Stimulated activated memory B cell treated with anti-CD40 and anti-IgM and Interleukin-4, amounts not matched to agents 10 μg/mL and 1 μg/mL and 100 μg/mL, for 72 hours (primary cell): ENCODE data around the gene ATG13.

Experiments used
- ATAC-seq: fragments of 150-1000 bp; cut with Tn5 transposase; 2 replicates; pipeline ENCODE4 v1.10.0; 2021
- H3K27ac Mint-ChIP-seq: one replicate; pipeline ENCODE4 v1.8.0; 2022; ENCODE audit warnings: mild to moderate bottlenecking, mixed read lengths
- H3K27me3 Mint-ChIP-seq: one replicate; pipeline ENCODE4 v1.8.0; 2022; ENCODE audit warnings: mixed read lengths
- H3K36me3 Mint-ChIP-seq: one replicate; pipeline ENCODE4 v1.8.0; 2022; ENCODE audit warnings: mixed read lengths
- H3K4me1 Mint-ChIP-seq: one replicate; pipeline ENCODE4 v1.8.0; 2022; ENCODE audit warnings: mixed read lengths
- H3K4me3 Mint-ChIP-seq: one replicate; pipeline ENCODE4 v1.8.0; 2022; ENCODE audit warnings: mild to moderate bottlenecking, moderate library complexity, mixed read lengths
- H3K9me3 Mint-ChIP-seq: one replicate; pipeline ENCODE4 v1.8.0; 2022; ENCODE audit warnings: mixed read lengths

Gene ATG13

GRCh38 chr11:46686886-46687795 is 69.8 kb downstream of the ATG13 start:
- no peaks in the 10 kb centered on the region for H3K27me3 Mint-ChIP-seq
- no peak for ATAC-seq

GRCh38 chr11:46690702-46691101 is 73.3 kb downstream of the ATG13 start:
- H3K4me1 Mint-ChIP-seq, result no peaks in the 10 kb centered on the region
- H3K27ac Mint-ChIP-seq, result peak overlapping the region; percentile 36
- no peak overlapping the region for H3K4me3 Mint-ChIP-seq
- no peak for ATAC-seq
- no peaks in the 10 kb centered on the region for H3K27me3 Mint-ChIP-seq
- H3K36me3 Mint-ChIP-seq, result peaks cover 49% of the 10 kb centered on the region
- no peaks in the 10 kb centered on the region for H3K9me3 Mint-ChIP-seq

More at GRCh38 chr11:46686886-46687795, 69.8 kb downstream of the ATG13 start:
- Mint-ChIP-seq H3K9me3 (no peaks in the 10 kb centered on the region), H3K4me1 (no peaks in the 10 kb centered on the region), H3K27ac (no peak overlapping the region), H3K4me3 (no peak overlapping the region), H3K36me3 (peaks cover 40% of the 10 kb centered on the region)

GRCh38 chr11:46692450-46692849 is 75.1 kb downstream of the ATG13 start:
- Mint-ChIP-seq H3K4me1 (peaks cover 7% of the 10 kb centered on the region), H3K27ac (no peak overlapping the region), H3K36me3 (peaks cover 44% of the 10 kb centered on the region), H3K4me3 (no peak overlapping the region), H3K27me3 (no peaks in the 10 kb centered on the region), H3K9me3 (no peaks in the 10 kb centered on the region)
- ATAC-seq, result no peak

- Mint-ChIP-seq H3K27me3 (no peaks in the 10 kb centered on the region), H3K27ac (no peak overlapping the region), H3K36me3 (peaks cover 36% of the 10 kb centered on the region), H3K4me3 (no peak overlapping the region), H3K9me3 (no peaks in the 10 kb centered on the region), H3K4me1 (peaks cover 19% of the 10 kb centered on the region)
- ATAC-seq, result no peak
Observed at GRCh38 chr11:46693597-46694012, 76.3 kb downstream of the ATG13 start.

- peaks cover 33% of the 10 kb centered on the region for H3K36me3 Mint-ChIP-seq
- no peak for ATAC-seq
- no peaks in the 10 kb centered on the region for H3K9me3 Mint-ChIP-seq
- no peak overlapping the region for H3K4me3 Mint-ChIP-seq
- peak overlapping the region; percentile 11 for H3K27ac Mint-ChIP-seq
- no peaks in the 10 kb centered on the region for H3K27me3 Mint-ChIP-seq
- H3K4me1 Mint-ChIP-seq, result peaks cover 23% of the 10 kb centered on the region
Observed at GRCh38 chr11:46694072-46694471, 76.7 kb downstream of the ATG13 start.

- Mint-ChIP-seq H3K36me3 (peaks cover 30% of the 10 kb centered on the region), H3K27me3 (no peaks in the 10 kb centered on the region), H3K4me1 (peaks cover 26% of the 10 kb centered on the region), H3K27ac (peak overlapping the region; percentile 11), H3K4me3 (no peak overlapping the region), H3K9me3 (no peaks in the 10 kb centered on the region)
- no peak for ATAC-seq
Observed at GRCh38 chr11:46694607-46695006, 77.3 kb downstream of the ATG13 start.

GRCh38 chr11:46695345-46696211 is 78.2 kb downstream of the ATG13 start:
- ATAC-seq, result no peak
- Mint-ChIP-seq H3K4me1 (peaks cover 26% of the 10 kb centered on the region), H3K9me3 (no peaks in the 10 kb centered on the region), H3K27ac (no peak overlapping the region), H3K27me3 (no peaks in the 10 kb centered on the region), H3K4me3 (no peak overlapping the region), H3K36me3 (peaks cover 27% of the 10 kb centered on the region)

- peaks cover 27% of the 10 kb centered on the region for H3K4me1 Mint-ChIP-seq
- no peak overlapping the region for H3K4me3 Mint-ChIP-seq
- H3K27me3 Mint-ChIP-seq, result no peaks in the 10 kb centered on the region
- peaks cover 24% of the 10 kb centered on the region for H3K36me3 Mint-ChIP-seq
- H3K27ac Mint-ChIP-seq, result no peak overlapping the region
- no peaks in the 10 kb centered on the region for H3K9me3 Mint-ChIP-seq
- ATAC-seq, result no peak
Observed at GRCh38 chr11:46696212-46696558, 78.8 kb downstream of the ATG13 start.

GRCh38 chr11:46697303-46697702 is 80.0 kb downstream of the ATG13 start:
- no peak for ATAC-seq
- Mint-ChIP-seq H3K4me3 (no peak overlapping the region), H3K4me1 (peaks cover 37% of the 10 kb centered on the region), H3K27me3 (no peaks in the 10 kb centered on the region), H3K36me3 (peaks cover 31% of the 10 kb centered on the region), H3K27ac (peak overlapping the region; percentile 12), H3K9me3 (no peaks in the 10 kb centered on the region)

GRCh38 chr11:46697723-46698122 is 80.4 kb downstream of the ATG13 start:
- H3K36me3 Mint-ChIP-seq, result peaks cover 35% of the 10 kb centered on the region

GRCh38 chr11:46698597-46698996 is 81.2 kb downstream of the ATG13 start:
- H3K27me3 Mint-ChIP-seq, result no peaks in the 10 kb centered on the region
- H3K4me3 Mint-ChIP-seq, result no peak overlapping the region
- ATAC-seq, result no peak
- peaks cover 45% of the 10 kb centered on the region for H3K4me1 Mint-ChIP-seq
- H3K36me3 Mint-ChIP-seq, result peaks cover 43% of the 10 kb centered on the region
- H3K9me3 Mint-ChIP-seq, result no peaks in the 10 kb centered on the region
- H3K27ac Mint-ChIP-seq, result peak overlapping the region; percentile 83

More at GRCh38 chr11:46697723-46698122, 80.4 kb downstream of the ATG13 start:
- peak overlapping the region; percentile 12 for H3K27ac Mint-ChIP-seq
- ATAC-seq, result no peak
- peaks cover 42% of the 10 kb centered on the region for H3K4me1 Mint-ChIP-seq
- no peaks in the 10 kb centered on the region for H3K9me3 Mint-ChIP-seq
- no peaks in the 10 kb centered on the region for H3K27me3 Mint-ChIP-seq
- H3K4me3 Mint-ChIP-seq, result no peak overlapping the region

GRCh38 chr11:46700241-46701077 is 83.1 kb downstream of the ATG13 start, which contains the start of the genes ARHGAP1 and ZNF408:
Gene ARHGAP1, minus strand, starts transcription at chr11:46700619. Its CDS starts 4,512 bp downstream, at chr11:46696107.
Gene ZNF408, plus strand, starts transcription at chr11:46701031. Its CDS starts 17 bp downstream, at chr11:46701048.
- Mint-ChIP-seq H3K4me1 (peaks cover 45% of the 10 kb centered on the region), H3K9me3 (no peaks in the 10 kb centered on the region), H3K36me3 (peaks cover 41% of the 10 kb centered on the region), H3K27ac (peak within 1 kb of the TSS; percentile 83), H3K4me3 (peak within 1 kb of the TSS; percentile 96), H3K27me3 (no peaks in the 10 kb centered on the region)
- peak; percentile 96 for ATAC-seq

GRCh38 chr11:46701078-46701654 is 83.8 kb downstream of the ATG13 start:
- no peaks in the 10 kb centered on the region for H3K27me3 Mint-ChIP-seq
- peaks cover 42% of the 10 kb centered on the region for H3K4me1 Mint-ChIP-seq
- no peak for ATAC-seq
- peak overlapping the region; percentile 96 for H3K4me3 Mint-ChIP-seq
- no peaks in the 10 kb centered on the region for H3K9me3 Mint-ChIP-seq
- H3K36me3 Mint-ChIP-seq, result peaks cover 39% of the 10 kb centered on the region
- H3K27ac Mint-ChIP-seq, result peak overlapping the region; percentile 83

GRCh38 chr11:46705070-46705688 is 87.8 kb downstream of the ATG13 start:
- Mint-ChIP-seq H3K4me1 (peaks cover 18% of the 10 kb centered on the region), H3K4me3 (no peak overlapping the region), H3K9me3 (no peaks in the 10 kb centered on the region), H3K36me3 (peaks cover 55% of the 10 kb centered on the region), H3K27ac (no peak overlapping the region), H3K27me3 (no peaks in the 10 kb centered on the region)
- ATAC-seq, result no peak
